ENCODE data around the gene MBNL1. TPM values are rescaled to one million over a fixed set of nuclear protein-coding genes. Genes with fewer than 3 reads are reported as not detected.

MBNL1 gene
- total RNA-seq, 4 donors from 2014 or later = 190 to 279 (median 216) TPM

GRCh38 chr3:152469248-152470025 lies 200.7 kb downstream of the MBNL1 start:
- Histone ChIP-seq H3K27me3 (no peaks in the 10 kb centered on the region), H3K36me3 (no peaks in the 10 kb centered on the region), H3K4me1 (no peaks in the 10 kb centered on the region), H3K9me3 (no peaks in the 10 kb centered on the region), H3K4me3 (replicated peaks in 1 of 3) (no peak overlapping the region), H3K27ac (no peak overlapping the region)
- TF ChIP-seq CTCF (IDR thresholded peaks at IDR 0.05) (no peak), POLR2A (IDR thresholded peaks at IDR 0.05) (no peak)
- WGBS, 2 donors = 94 to 97% methylated on average over 4 of the region's 4 CpGs
- DNase-seq = no peak
- intact Hi-C loops (cut with DNase I) = loop anchor here (10.0 kb wide), 1 partner anchor 385 kb away; no protein-coding TSS in a partner anchor

GRCh38 chr3:152470095-152470494 lies 201.4 kb downstream of the MBNL1 start:
- 93 to 96% methylated on average over 4 of the region's 4 CpGs for whole genome bisulfite sequencing, 2 donors
- no peaks in the 10 kb centered on the region for H3K9me3 ChIP-seq
- intact Hi-C loops (cut with DNase I) = loop anchor here (10.0 kb wide), 1 partner anchor 385 kb away; no protein-coding TSS in a partner anchor

GRCh38 chr3:152470893-152471292 lies 202.2 kb downstream of the MBNL1 start:
- intact Hi-C loops (cut with DNase I) = loop anchor here (10.0 kb wide), 1 partner anchor 386 kb away; no protein-coding TSS in a partner anchor

More at GRCh38 chr3:152470095-152470494, 201.4 kb downstream of the MBNL1 start:
- H3K27ac ChIP-seq = no peak overlapping the region
- H3K27me3 ChIP-seq = no peaks in the 10 kb centered on the region
- H3K4me1 ChIP-seq = no peaks in the 10 kb centered on the region
- no peaks in the 10 kb centered on the region for H3K36me3 ChIP-seq
- no peak for DNase-seq
- TF ChIP-seq POLR2A (IDR thresholded peaks at IDR 0.05) = no peak
- TF ChIP-seq CTCF (IDR thresholded peaks at IDR 0.05) = no peak
- no peak overlapping the region for H3K4me3 ChIP-seq (replicated peaks in 1 of 3)

GRCh38 chr3:152471814-152472671 lies 203.3 kb downstream of the MBNL1 start:
- Histone ChIP-seq H3K27ac (no peak overlapping the region), H3K27me3 (no peaks in the 10 kb centered on the region), H3K4me3 (replicated peaks in 1 of 3) (no peak overlapping the region), H3K4me1 (no peaks in the 10 kb centered on the region), H3K9me3 (no peaks in the 10 kb centered on the region), H3K36me3 (no peaks in the 10 kb centered on the region)
- WGBS, 2 donors = 31 to 42% methylated on average over 15 of the region's 15 CpGs
- intact Hi-C loops (cut with DNase I) = loop anchor here (10.0 kb wide), 1 partner anchor 387 kb away; no protein-coding TSS in a partner anchor
- TF ChIP-seq CTCF (IDR thresholded peaks at IDR 0.05) = peak; percentile 33 to 67 (median 50)
- no peak for TF ChIP-seq POLR2A (IDR thresholded peaks at IDR 0.05)
- peak; percentile 42 to 62 for DNase-seq

More at GRCh38 chr3:152470893-152471292, 202.2 kb downstream of the MBNL1 start:
- Histone ChIP-seq H3K4me3 (replicated peaks in 1 of 3) (no peak overlapping the region), H3K27ac (no peak overlapping the region), H3K36me3 (no peaks in the 10 kb centered on the region), H3K27me3 (no peaks in the 10 kb centered on the region), H3K9me3 (no peaks in the 10 kb centered on the region), H3K4me1 (no peaks in the 10 kb centered on the region)
- DNase-seq = no peak
- 67 to 72% methylated on average over 1 of the region's 1 CpG for WGBS, 2 donors
- TF ChIP-seq POLR2A (IDR thresholded peaks at IDR 0.05) = no peak
- no peak for TF ChIP-seq CTCF (IDR thresholded peaks at IDR 0.05)
